ENCODE data around the gene SAMD8.
"Not testable (repeated sequence)": the region's sequence is repeated elsewhere in the genome, so short reads cannot be mapped to it uniquely, and the experiment has no call there.

SAMD8 gene

DNA sequence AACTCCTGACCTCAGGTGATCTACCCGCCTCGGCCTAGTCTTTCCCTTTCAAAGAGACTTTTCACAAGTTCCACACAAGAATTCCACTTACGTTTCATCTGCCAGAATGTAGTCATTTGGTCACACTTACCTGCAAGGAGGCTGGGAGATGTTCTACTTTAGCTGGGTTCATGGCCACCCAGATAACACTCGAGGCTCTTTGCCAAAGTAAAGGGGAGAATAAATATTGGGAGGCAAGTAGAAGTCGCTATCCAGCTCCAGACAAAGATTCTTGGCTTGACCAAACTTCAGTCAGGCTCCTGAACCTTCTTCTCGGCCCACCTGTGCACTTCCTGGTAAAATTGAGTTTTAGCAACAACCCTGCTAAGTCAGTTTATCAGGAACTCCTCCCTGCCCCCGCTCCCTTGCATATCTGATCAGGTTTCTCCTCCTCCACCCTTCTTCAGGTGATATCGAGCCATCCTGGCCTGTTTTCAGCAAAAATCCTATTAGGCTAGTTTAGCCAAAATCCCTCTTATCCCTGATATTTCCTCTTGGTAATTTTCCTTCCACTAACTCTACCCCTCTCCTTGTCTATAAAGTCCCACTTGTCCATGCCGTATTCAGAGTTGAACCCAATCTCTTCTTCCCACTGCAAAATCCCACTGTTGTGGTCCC is 25.1 kb upstream of the SAMD8 start:
- no peak for DNase-seq

DNA sequence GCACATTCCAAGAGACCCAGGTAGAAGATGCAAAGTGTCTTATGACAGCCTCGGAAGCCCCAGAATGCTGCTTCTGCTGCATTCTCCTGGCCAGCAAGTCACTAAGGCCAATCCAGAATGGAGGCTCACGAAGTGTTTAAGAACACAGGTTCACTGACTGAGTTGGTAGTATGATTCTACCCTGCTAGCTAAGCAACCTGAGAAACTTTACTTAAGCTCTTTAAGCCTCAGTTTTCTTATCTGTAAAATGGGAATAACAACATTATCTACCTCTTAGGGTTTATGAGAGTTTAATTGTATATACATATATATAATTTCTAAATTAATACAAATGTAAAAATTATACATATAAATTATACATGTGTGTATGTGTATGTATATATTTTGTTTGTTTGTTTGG is 22.8 kb upstream of the SAMD8 start:
- no peak for DNase-seq

DNA sequence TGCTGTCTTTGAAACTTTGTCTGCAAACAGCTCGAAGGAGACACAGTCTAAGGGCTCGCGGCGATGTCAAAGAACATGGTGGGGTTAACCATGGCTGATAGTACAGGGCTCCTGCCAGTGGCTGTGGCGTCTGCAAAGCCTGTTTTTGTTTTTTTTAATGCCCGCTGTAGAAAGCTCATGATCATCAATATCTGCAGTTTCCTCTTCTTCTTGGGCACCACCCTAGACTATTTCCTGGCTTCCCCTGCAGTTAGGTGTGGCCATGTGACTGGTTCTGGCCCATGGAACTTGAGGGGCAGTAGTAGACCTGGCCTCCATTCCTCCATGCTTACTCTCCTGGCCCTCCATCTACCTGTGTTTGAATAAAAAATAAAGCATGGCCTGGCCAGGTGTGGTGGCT is 21.8 kb upstream of the SAMD8 start:
- DNase-seq, result no peak

DNA sequence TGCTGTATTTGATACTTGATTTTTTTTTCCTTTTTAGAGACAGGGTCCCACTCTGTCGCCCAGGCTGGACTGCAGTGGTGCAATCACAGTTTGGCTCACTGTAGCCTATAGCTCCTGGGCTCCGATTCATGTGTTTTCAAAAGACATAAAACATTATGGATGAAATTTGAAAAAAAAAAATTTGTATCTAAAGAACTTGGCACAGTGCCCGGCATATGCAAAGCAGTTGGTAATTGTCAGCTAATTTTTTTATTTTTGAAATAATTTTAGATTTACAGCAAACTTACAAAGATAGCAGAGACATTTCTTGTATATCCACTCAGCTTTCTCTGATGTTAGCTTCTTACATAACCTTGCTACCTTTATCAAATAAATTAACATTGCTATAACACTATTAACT is 20.3 kb upstream of the SAMD8 start:
- no peak for DNase-seq

DNA sequence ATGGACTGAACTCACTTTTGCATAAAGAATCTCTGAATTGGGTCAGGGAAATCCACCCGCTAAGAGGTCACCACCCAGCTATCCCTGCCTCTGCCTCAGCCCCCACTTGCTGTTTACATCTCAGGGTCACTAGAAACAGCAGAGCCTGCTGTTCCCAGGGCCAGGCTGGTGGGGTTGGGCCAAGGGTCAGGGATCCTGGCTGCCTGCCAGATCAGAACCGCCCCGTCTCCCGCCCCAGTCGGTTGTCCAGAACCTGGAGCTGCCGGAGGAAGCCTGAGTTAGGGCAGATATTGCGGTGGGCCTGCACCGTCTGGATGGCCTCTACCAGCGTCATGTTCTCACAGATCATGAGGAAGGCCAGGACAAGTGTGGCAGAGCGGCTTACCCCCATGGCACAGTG is 17.0 kb upstream of the SAMD8 start:
- DNase-seq, result no peak

DNA sequence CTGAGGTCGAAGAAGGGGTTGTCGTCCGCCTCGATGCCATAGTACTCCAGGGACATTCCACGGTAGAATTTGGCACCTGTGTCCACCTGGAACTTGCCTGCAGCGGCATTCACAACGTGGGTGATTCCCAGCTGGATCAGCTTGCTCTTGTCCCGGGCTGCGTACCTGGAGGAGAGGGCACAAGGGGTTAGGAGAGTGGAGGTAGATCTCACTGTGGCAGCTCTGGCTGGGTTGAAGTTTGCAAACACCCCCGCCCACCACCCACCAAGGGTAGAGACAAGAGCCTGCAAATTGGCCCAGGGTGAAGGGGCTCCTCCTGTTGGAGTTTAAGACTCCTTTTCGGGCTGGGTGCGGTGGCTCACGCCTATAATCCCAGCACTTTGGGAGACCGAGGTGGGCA is 15.8 kb upstream of the SAMD8 start:
- DNase-seq, result no peak

DNA sequence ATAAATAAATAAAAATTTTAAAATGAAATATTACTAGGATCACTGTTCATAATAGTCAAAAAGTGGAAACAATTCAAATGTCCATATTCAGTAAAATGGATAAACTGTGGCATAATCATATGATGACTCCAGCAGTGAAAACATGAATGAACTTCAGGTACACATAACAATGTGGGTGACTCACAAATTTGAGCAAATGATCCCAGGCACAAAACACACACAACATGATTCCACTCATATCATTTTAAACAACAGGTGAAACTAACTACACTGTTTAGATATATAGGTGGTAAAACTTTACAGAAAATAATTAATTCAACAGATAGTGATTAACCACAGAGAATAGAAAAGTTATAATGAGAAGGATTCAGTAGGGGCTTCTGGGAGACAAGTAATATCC is 14.7 kb upstream of the SAMD8 start:
- DNase-seq, result no peak

DNA sequence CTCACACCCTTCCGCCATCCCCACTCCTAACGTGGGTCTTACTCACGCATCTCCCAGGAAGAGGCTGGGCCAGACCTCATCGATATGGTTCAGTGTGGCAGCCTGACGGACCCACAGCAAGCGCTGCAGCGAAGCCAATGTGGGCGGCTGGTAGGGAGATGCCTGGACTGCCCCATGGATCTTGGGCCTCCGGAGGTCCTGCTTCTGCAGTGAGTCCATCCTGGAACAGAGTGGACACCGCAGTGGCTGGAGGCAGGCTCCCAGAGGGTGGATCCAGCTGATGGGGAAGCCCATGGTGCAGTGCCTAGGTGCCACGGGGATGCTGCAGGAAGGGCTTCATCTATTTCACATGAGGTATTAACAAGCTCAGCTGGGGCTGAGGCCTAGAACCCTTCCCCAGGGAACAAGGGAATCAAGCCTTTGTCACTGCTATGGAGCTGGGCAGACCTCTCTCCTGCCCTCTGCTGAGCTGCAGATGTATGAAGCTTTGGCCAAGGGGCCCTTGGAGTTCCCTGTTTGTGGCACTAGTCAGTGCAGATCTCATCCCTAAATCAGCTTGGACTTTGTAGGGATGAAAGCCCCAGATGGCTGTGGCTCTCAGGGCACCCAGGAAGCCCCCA is 13.7 kb upstream of the SAMD8 start:
- DNase-seq, result no peak

DNA sequence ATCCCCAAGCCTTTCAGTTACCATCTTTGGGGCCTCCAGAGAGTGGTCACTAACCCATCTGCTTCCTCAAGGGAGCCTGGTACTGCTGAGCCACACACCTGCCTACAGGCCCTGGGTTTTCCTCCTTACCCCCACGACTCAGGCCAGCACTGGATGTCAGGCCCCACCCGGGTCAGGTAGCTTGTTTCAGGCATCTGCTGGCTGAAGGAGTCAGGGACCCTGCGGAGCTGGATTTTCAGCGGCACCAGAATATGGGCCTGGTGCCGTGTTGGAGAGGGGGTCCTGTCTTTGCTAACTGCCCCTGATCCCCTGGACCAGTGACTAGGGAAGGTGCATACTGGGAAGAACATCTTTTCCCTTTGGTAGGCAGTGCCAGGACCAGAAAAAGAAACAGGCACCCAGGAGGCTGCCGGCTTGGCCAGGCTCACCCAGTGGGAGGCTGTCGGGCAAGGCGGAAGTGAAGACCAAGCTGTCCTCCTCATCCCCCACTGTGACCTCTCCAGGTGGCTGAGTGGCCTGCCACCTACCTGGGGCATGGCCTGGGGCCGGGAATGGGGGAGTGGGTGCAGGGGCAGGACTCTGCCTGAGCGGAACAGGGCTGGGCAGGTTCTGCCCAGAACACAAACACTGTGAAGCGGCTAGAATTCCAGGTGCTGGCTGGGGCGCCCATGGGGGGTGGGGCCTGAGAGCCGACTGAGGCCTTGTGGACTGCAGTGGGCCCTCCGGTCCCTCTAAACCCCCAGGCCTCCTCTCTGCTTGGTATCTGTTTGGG is 12.4 kb upstream of the SAMD8 start:
- no peak for DNase-seq

DNA sequence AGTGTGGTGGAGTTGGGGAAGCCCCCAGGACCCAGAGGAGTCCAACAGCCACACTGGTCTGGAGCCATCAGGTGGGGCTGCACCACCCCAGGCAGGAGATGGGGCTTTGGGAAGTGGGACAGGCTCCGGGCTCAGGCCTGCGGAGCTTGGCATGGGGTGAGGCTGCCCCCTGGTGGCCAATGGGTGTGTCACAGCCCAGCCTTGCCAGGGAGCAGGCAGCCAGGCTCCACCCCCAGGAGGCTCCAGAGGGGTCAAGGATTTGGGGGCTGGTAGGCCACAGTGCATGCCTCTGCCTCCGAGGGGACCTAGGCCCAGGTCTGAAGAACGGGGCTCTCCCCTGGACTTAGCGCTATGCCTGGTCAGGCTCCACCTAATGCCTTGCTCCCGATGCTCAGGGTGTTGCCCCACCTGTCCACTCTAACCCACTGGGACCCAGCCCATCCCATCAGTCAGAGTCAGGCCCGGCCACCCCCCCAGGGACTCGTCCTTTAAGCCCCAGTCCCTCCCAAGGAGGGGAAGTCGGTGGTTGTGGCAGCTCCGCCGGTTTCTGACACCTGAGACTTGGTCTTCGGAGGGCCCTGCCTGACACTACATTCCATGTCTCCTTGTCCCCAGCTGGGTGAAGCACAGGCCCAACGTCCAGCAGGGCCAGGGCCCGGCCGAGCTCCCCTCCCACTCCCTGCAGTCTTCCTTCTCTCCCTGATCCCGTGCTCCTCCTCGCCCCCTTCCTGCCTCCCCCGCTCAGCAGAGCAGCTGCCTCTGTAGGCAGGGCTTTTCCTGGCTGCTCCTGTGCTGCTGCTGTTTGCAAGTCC is 11.3 kb upstream of the SAMD8 start:
- peak; percentile 54 to 74 (median 73) for DNase-seq

DNA sequence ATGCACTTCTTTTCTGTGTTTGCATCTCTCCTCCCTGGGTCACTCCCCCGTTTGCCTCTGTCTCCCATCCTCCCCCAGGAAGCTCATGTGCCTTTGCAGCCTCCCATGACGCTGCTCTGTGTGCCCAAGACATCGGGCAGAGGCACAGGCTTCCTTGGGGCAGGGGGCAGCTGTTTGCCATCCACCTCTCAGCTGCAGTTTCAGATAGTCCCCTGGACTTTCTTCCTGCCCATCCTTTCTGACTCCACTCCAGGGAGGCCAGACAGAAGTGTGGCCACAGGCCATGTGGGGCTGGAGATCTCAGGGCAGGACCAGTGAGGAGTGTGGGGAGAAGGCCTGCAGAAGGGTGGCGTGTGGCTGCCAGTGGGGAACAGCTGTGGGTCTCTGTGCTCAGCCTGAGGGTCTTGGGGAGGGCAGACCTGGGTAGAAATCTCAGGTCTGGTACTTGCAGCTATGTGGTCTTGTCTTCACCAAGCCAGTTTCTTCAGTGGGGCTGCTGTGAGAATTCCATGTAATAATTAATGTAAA is 10.6 kb upstream of the SAMD8 start:
- DNase-seq, result no peak

DNA sequence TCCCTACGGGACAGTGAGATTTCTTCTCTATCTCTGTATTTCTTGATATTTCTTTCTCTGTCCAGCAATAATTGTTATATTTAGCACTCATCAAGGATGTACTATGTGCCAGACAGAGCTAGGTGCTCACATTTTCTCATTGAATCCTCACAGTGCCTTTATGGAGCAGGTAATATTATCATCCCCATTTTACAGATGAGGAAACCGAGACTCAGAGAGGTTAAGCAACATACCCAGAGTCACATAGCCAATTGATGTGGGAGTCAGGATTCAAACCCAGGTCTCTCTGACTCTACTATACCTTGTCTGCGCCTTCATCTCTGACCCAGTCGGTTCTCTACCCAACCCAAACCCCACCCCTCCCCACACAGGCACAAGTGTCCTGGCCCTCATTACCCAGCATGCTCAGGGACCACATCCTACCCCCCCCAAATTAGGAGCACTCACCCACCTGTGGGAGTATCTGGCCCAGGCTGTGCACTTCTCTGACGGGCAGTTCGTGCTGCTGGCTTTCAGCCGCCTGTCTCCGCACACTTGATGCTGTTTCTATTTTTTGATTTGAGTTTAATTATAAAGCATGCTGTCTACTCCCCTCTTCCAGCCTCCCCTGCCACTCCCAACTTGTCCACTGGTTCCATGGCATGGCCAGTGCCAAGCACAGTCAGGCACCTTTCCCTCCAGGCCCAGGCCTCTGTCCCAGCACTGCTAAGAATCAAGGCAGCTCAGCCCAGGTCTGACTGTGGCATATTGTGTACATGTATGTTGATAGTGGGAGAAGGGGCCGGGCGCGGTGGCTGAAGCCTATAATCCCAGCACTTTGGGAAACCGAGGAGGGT is 9.8 kb upstream of the SAMD8 start:
- no peak for DNase-seq

DNA sequence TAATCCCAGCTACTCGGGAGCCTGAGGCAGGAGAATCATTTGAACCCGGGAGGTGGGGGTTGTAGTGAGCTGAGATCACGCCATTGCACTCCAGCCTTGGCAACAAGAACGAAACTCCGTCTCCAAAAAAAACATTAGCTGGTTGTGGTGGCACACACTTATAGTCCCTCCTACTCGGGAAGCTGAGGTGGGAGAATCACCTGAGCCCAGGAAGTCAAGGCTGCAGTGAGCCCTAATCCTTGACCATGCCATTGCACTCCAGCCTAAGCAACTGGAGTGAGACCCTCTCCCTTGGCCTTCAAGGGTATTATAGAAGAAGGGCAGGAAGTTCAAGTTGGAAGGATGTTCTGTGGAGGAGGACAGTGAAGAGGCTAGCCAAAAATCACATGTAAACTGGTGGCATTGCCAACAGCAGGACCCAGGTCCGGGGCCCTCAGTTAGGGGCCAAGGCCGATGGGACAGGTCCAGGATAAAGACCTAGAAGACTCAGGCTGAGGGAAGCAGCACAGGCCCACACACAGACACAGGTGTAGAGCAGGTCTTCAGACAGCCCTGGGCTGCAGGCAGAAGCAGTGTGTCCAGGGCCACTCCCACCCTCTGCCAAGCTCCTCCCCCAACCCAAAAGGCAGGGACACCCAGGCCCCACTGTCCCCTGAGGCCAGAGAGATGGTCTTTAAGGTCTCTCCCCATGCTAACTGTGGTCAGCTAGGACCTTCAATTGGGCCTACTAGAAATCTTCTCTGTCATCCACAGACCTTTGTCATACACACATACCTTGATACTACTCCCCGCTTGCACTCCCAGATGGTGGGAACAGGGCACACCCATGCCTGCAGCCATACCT is 8.4 kb upstream of the SAMD8 start:
- DNase-seq, result no peak

DNA sequence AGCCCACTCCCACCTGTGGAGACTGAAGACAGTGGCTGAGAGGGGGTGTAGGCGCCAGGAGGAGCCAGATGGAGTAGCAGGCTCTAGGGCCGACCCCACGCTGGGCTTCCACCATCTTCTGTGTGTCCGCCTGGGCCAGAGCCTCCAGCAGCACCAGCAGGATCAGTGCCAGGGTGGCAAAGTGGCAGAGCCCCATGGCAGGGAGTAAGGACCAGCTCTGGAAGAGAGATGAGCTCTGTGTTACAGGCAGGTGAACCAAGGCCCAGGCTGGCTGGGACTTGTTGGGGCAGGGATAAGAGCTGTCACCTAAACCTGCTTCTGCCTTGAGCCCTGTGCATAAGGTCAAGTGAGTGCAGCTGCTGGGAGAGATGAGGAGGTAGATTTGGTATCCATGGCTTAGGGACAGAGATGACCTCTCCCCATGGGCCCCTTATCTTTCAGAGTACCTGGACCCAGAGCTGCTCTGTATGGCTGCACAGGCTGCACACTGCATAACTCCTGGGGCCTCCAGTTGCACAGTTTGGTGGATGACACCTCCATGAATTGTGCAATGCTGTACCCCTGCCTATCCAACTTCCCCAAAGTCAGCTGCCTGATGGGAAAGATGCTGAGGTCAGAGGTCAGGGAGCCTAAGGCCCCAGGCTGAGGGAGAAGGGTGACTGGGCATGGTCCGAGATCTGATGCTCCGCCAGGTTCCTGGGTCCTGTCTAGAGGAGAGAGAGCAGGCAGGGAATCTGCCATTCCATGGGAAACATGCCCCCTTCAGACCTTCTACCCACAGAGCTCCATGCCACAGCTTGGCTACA is 7.4 kb upstream of the SAMD8 start:
- DNase-seq, result no peak

DNA sequence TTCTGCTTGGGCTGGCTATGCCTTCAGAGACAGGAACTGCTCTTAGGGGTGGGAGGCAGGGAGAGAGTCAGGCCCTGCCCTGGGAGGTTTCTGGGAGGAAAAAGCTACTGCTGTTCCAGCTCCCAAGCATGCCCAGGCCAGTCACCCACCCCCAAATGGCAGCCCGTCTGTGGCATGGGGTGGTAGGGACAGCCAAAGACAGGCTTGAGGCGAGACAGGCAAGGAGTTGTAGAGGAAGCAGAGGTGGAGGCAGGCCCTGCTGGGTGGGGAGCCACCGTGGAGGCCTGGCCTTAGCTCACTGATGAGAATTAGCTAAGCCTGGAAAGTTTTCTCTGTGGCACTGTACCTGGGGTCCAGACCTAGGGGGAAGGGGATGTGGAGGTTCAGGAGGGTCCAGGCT is 6.6 kb upstream of the SAMD8 start:
- no peak for DNase-seq

DNA sequence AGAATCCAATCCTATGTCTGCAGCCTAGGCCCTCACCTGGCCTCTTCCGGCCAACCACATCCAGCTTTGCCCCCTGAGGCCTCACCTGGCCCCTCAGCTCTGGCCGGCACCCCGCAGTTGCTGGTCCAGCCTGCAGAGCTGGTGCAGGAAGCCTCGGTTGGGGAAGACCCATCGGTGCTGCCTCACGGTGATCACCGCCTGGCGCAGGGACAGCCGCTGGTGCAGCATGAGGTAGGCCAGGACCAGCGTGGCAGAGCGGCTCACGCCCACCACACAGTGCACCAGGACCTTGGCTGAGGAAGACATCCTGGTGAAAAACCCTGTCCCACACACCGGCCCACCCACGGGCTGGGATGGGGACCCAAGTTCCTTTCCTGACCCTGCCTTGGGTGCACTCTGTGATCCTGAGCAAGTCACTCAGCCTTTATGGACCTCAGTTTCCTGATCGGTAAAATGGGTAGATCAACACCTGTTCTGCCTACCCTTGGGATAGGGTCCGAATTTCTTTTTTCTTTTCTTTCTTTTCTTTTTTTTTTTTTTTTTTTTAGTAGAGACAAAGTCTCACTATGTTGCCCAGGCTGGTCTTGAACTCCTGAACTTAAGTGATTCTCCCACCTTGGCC is 5.8 kb upstream of the SAMD8 start:
- DNase-seq, result no peak

DNA sequence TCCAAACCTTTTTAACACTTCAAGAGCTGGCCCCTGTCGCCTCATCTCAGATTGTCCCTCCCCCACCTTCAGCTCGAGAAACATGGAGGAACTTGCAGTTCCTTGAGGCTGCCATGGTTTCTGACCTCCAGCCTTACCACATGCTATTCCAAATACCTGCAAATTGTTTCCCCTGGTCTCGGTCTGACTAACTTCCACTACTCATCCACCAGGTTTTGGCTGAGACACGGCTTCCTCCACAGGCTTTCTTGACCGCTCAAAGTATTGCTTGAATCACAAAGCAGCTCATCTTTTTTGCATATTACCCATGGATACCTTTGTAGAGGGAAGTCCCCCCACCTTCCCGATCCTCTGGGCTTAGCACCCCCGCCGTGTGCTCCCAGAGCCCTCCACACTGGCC is 5.2 kb upstream of the SAMD8 start:
- no peak for DNase-seq

DNA sequence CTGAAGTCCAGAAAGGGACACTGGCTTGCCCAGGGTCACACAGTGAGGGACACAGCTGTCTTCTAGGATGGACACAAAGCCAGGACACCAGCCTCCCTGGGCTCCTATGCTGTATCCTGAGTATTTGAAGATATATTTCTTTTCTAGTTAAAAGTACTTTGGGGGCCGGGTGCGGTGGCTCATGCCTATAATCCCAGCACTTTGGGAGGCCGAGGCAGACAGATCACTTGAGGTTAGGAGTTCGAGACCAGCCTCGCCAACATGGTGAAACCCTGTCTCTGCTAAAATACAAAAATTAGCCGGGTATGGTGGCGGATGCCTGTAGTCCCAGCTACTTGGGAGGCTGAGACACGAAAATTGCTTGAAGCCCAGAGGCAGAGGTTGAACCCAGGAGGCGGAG is 4.6 kb upstream of the SAMD8 start:
- not testable (repeated sequence) for DNase-seq

DNA sequence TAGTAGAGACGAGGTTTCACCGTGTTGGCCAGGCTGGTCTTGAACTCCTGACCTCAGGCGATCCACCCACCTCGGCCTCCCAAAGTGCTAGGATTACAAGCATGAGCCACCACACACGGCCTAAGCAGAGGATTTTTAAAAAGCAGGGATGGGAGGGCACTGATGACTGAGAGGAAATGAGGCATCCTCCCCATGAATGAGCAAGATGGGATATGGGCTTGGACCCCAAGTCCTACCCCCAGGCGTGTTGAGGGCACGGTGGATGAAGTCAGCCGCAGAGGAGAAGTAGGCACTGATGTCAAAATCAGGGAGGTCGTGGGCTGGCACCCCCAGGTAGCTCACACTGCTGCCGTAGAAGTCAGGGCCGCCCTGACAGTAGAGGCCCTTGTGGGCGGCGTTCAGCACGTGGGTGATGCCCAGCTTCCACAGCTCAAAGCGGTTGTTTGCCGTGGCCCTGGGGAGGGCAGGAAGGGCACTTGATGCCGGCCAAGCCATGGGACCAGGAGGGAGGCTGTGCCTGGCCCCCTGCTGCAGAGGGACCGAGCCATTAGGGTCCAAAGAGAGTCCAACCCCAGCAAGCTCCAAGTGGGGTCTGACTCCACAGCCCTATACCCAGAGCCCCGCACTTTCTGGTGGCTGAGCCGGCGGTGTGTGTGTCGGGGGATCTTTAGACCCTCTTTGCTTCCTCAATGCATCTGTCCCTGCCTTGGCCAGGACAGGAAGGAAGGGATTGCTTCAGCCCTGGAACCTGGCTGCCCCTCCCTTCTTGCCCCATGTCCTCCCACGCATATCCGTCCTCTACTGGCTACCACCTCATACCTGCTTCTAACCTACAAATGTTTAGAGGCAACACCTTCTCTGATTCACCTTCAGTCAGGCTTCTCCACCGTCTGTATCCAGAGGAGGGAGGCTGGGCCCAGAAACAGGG is 3.4 kb upstream of the SAMD8 start:
- DNase-seq, result no peak
